Vagina (tissue), 2 donors: Measurements from ENCODE around the gene DEAF1.

Experiments
- POLR2A ChIP-seq, 2 donors: fragments of 450-650 bp; IDR thresholded peaks; one replicate each; pipeline ENCODE4 v1.6.1; 2017; ENCODE audit warnings: antibody characterized with exemption in 2 of 2, mild to moderate bottlenecking in 2 of 2, moderate library complexity in 2 of 2
- POLR2AphosphoS5 ChIP-seq, 2 donors: sonication (generic); formaldehyde crosslinking; IDR thresholded peaks; one replicate each; pipeline ENCODE4 v1.9.0; 2017; ENCODE audit warnings: antibody characterized with exemption in 2 of 2, mild to moderate bottlenecking in 2 of 2, low read depth in 1 of 2; ENCODE audit not compliant: insufficient read depth in 1 of 2
- TF ChIP-seq, protein P1 (sequence below), 3 experiments: fragments of 450-650 bp in 2 of 3; fragments of 200-600 bp in 1 of 3; sonication (generic) in 1 of 3; IDR thresholded peaks; one replicate each; pipeline ENCODE4 v1.5.1; 2017 to 2019; ENCODE audit warnings: antibody characterized with exemption in 3 of 3, mild to moderate bottlenecking in 2 of 3, moderate library complexity in 2 of 3

GRCh38 chr11:612201-612960 lies 82.6 kb downstream of the DEAF1 start:
- TF ChIP-seq, protein P1, sequence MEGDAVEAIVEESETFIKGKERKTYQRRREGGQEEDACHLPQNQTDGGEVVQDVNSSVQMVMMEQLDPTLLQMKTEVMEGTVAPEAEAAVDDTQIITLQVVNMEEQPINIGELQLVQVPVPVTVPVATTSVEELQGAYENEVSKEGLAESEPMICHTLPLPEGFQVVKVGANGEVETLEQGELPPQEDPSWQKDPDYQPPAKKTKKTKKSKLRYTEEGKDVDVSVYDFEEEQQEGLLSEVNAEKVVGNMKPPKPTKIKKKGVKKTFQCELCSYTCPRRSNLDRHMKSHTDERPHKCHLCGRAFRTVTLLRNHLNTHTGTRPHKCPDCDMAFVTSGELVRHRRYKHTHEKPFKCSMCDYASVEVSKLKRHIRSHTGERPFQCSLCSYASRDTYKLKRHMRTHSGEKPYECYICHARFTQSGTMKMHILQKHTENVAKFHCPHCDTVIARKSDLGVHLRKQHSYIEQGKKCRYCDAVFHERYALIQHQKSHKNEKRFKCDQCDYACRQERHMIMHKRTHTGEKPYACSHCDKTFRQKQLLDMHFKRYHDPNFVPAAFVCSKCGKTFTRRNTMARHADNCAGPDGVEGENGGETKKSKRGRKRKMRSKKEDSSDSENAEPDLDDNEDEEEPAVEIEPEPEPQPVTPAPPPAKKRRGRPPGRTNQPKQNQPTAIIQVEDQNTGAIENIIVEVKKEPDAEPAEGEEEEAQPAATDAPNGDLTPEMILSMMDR (IDR thresholded peaks at IDR 0.05): no peak
- TF ChIP-seq POLR2AphosphoS5 (IDR thresholded peaks at IDR 0.05; ENCODE audit: insufficient read depth in 1 of 2, low read depth in 1 of 2): no peak
- no peak for TF ChIP-seq POLR2A (IDR thresholded peaks at IDR 0.05)
